Measurements from ENCODE around the gene BACH2. TPM values are rescaled to one million over a fixed set of nuclear protein-coding genes. Genes with fewer than 3 reads are reported as not detected.

Gene BACH2
- total and polyA plus RNA-seq, 2 of the 4 experiments (the other 2 are of a cell fraction): 1.3 to 1.4 TPM

DNA sequence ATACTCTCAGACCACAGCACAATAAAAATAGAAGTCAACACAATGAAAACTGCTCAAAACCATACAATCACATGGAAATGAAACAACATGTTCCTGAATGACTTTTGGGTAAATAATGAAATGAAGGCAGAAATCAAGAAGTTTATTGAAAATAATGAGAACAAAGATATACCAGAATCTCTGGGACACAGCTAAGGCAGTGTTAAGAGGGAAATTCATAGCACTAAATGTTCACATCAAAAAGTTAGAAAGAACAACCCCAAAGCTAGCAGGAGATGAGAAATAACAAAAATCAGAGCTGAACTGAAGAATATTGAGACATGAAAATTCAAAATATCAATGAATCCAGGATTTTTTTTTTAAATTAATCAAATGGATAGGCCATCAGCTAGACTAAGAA, 183.3 kb downstream of the BACH2 start:
- in situ Hi-C loops (cut with MboI; ENCODE audit: low sequenced_read_pairs): no loop called here
- CTCF ChIA-PET: interaction anchor here (1.0 kb wide), 1 partner anchor 280 kb away, joined by 3 read pairs; no protein-coding TSS in a partner anchor

More for the DNA sequence above, 183.3 kb downstream of the BACH2 start:
- Histone ChIP-seq H2BK20ac (ENCODE audit: low read depth, low read length) (no peak overlapping the region), H3K27me3 (ENCODE audit: control insufficient read depth, insufficient read depth, low read length) (peaks cover 2% of the 10 kb centered on the region; the same call in 1 of the 2 replicates), H3K27ac (ENCODE audit: insufficient read depth, low read length) (no peak overlapping the region), H3K4me3 (ENCODE audit: insufficient read depth, low read depth, low read length) (no peak overlapping the region), H3K79me1 (ENCODE audit: low read depth in 1 of 2, low read length in 2 of 2) (no peaks in the 10 kb centered on the region), H3K9ac (ENCODE audit: low read depth, low read length) (no peak overlapping the region), H2BK120ac (ENCODE audit: low read depth, low read length) (no peak overlapping the region), H3K23ac (ENCODE audit: low read depth, low read length) (no peak overlapping the region), H2BK15ac (ENCODE audit: low read depth, low read length) (no peak overlapping the region), H2AK5ac (ENCODE audit: low read depth, low read length) (no peak overlapping the region), H3K36me3 (ENCODE audit: control insufficient read depth, insufficient read depth, low read length) (no peaks in the 10 kb centered on the region), H3K9me1 (ENCODE audit: insufficient read depth, low read length) (no peaks in the 10 kb centered on the region), H3K4me2 (ENCODE audit: low read depth, low read length) (no peak overlapping the region), H4K8ac (ENCODE audit: low read depth in 2 of 2, low read length in 2 of 2) (no peak overlapping the region), H2AFZ (replicated peaks; ENCODE audit: low read length, poor library complexity) (no peak overlapping the region), H3K18ac (ENCODE audit: low read depth, low read length) (no peak overlapping the region), H3K56ac (ENCODE audit: extremely low read depth, insufficient read depth, low read length) (no peak overlapping the region), H3K14ac (replicated peaks; ENCODE audit: low read depth, low read length) (no peak overlapping the region), H3K4me1 (ENCODE audit: control insufficient read depth, insufficient read depth, low read length) (no peaks in the 10 kb centered on the region), H4K5ac (ENCODE audit: low read depth, low read length) (no peak overlapping the region), H4K91ac (ENCODE audit: insufficient read depth, low read depth, low read length) (no peak overlapping the region), H3K4ac (ENCODE audit: low read depth, low read length) (no peak overlapping the region), H2AK9ac (replicated peaks; ENCODE audit: low read depth, low read length, poor library complexity) (no peak overlapping the region), H3K9me3 (ENCODE audit: control insufficient read depth, insufficient read depth, low read length) (peaks cover 3% of the 10 kb centered on the region; the same call in 1 of the 2 replicates), H4K20me1 (ENCODE audit: insufficient read depth, low read length) (no peaks in the 10 kb centered on the region), H2BK5ac (ENCODE audit: low read depth, low read length, poor library complexity, severe bottlenecking) (no peak overlapping the region)
- ATAC-seq (ENCODE audit: low read depth) (no peak), DNase-seq (no peak)
- POLR2A ChIA-PET (ENCODE audit: unreplicated experiment): no interaction called here
- dilution Hi-C loops (cut with HindIII; ENCODE audit: low sequenced_read_pairs, unreplicated experiment): no loop called here
- no TSS peak for BruUV-seq (replicated peaks)
- intact Hi-C loops (cut with micrococcal nuclease): no loop called here
- TF ChIP-seq, protein P1, sequence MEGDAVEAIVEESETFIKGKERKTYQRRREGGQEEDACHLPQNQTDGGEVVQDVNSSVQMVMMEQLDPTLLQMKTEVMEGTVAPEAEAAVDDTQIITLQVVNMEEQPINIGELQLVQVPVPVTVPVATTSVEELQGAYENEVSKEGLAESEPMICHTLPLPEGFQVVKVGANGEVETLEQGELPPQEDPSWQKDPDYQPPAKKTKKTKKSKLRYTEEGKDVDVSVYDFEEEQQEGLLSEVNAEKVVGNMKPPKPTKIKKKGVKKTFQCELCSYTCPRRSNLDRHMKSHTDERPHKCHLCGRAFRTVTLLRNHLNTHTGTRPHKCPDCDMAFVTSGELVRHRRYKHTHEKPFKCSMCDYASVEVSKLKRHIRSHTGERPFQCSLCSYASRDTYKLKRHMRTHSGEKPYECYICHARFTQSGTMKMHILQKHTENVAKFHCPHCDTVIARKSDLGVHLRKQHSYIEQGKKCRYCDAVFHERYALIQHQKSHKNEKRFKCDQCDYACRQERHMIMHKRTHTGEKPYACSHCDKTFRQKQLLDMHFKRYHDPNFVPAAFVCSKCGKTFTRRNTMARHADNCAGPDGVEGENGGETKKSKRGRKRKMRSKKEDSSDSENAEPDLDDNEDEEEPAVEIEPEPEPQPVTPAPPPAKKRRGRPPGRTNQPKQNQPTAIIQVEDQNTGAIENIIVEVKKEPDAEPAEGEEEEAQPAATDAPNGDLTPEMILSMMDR (conservative IDR thresholded peaks at IDR 0.05; ENCODE audit: low read depth, low read length): no peak
- TF ChIP-seq BHLHE40 (IDR thresholded peaks at IDR 0.05; ENCODE audit: low read depth, low read length): no peak
- TF ChIP-seq FOS (IDR thresholded peaks at IDR 0.05; ENCODE audit: low read depth, low read length): no peak
- no peak for TF ChIP-seq MAFK (IDR thresholded peaks at IDR 0.05; ENCODE audit: low read depth, low read length)
- no peak for TF ChIP-seq RAD21 (IDR thresholded peaks at IDR 0.05; ENCODE audit: low read length)
- TF ChIP-seq MXI1 (IDR thresholded peaks at IDR 0.05; ENCODE audit: borderline replicate concordance, low read depth, low read length): no peak
